Left lung (tissue), 10 donors: ENCODE data around the gene RGMB. TPM values are rescaled to one million over a fixed set of nuclear protein-coding genes. Genes with fewer than 3 reads are reported as not detected.
"Not testable (repeated sequence)": the region's sequence is repeated elsewhere in the genome, so short reads cannot be mapped to it uniquely, and the experiment has no call there.

Source experiments
- ATAC-seq: fragments of 200-7000 bp; cut with Tn5 transposase; one replicate; pipeline ENCODE4 v1.9.1; 2020; ENCODE audit warnings: moderate library complexity
- DNase-seq, 4 donors: peaks; one replicate each; pipeline ENCODE4 v3.0.0-alpha.2; 2013 to 2020
- H3K27ac ChIP-seq, 2 donors: fragments of 200-600 bp; sonication (generic) in 1 of 2; one replicate each; pipeline versions ENCODE4 v1.5.0 to v1.8.0; 2020 to 2021
- H3K27me3 ChIP-seq, 2 donors: fragments of 200-600 bp; sonication (generic) in 1 of 2; one replicate each; pipeline versions ENCODE4 v1.5.0 to v1.8.0; 2020 to 2021
- H3K36me3 ChIP-seq, 2 donors: fragments of 200-600 bp; sonication (generic) in 1 of 2; one replicate each; pipeline versions ENCODE4 v1.5.0 to v1.8.0; 2020 to 2021
- H3K4me1 ChIP-seq, 2 donors: fragments of 200-600 bp; one replicate each; pipeline ENCODE4 v1.8.0; 2021
- H3K4me3 ChIP-seq, 2 donors: fragments of 200-600 bp; sonication (generic) in 1 of 2; one replicate each; pipeline versions ENCODE4 v1.5.0 to v1.8.0; 2020 to 2021; ENCODE audit warnings: mild to moderate bottlenecking in 1 of 2
- H3K9me3 ChIP-seq, 2 donors: fragments of 200-600 bp; sonication (generic) in 1 of 2; one replicate each; pipeline versions ENCODE4 v1.5.0 to v1.8.0; 2020 to 2021
- intact Hi-C, 2 donors: fragments of 100-400 bp; cut with DNase I; formaldehyde crosslinking; loops; one replicate each; pipeline versions ENCODE4 v1.11.2 to v1.14.2; 2022
- polyA plus RNA-seq, 6 donors: library from polyadenylated mRNA; unstranded; fragments of 120-200 nt; gene quantifications; one replicate each; pipeline ENCODE4 v1.2.1, GENCODE V29; 2013; ENCODE audit not compliant: insufficient read length in 6 of 6
- total RNA-seq, 2 donors: library from RNA; stranded (reverse); fragmentation: NEBNext Ultra II Directional; extraction: Animal tissue kit (Norgen Biotek cat#: 25700); gene quantifications; one replicate each; pipeline ENCODE4 v1.2.1, GENCODE V29; 2021
- TF ChIP-seq, protein P1 (sequence below), 2 donors: fragments of 200-600 bp; sonication (generic) in 1 of 2; IDR thresholded peaks; one replicate each; pipeline versions ENCODE4 v1.5.0 to v1.8.0; 2021; ENCODE audit warnings: antibody characterized with exemption in 2 of 2
- donor health status: DM: no; HTN: yes; CAD: no.
- donor health status: DM: no; HTN: no; CAD: no.

The RGMB gene
- total and polyA plus RNA-seq, 8 donors, result 12.2 to 21.3 (median 15.7) TPM

DNA sequence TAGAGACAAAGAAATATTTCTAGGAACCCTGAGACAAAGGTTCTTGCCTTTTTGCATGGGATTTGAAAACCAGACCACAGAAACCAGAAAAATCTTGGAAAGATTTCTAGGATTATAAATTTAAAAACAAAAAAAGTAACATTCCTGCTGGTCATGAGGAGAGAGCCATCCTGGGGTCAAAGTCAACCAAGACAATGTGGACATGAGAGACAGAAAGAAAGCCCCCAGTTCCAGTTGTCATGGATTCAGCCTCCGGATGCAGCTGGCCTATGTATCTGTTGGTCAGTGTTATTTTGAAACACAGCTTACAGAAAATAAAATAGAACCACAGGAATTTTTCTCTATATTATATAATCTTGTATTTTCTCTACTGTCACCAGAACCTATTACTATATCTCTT, 24.4 kb upstream of the RGMB start:
- DNase-seq (no peak), ATAC-seq (no peak)
- H3K36me3 ChIP-seq, result no peaks in the 10 kb centered on the region

GRCh38 chr5:98750693-98751092, 22.8 kb upstream of the RGMB start:
- intact Hi-C loops, result no loop called here
- Histone ChIP-seq H3K27me3 (no peaks in the 10 kb centered on the region), H3K36me3 (no peaks in the 10 kb centered on the region), H3K9me3 (peaks cover 0 to 2% of the 10 kb centered on the region in 2 donors), H3K27ac (no peak overlapping the region), H3K4me3 (no peak overlapping the region), H3K4me1 (no peaks in the 10 kb centered on the region)
- TF ChIP-seq, protein P1, sequence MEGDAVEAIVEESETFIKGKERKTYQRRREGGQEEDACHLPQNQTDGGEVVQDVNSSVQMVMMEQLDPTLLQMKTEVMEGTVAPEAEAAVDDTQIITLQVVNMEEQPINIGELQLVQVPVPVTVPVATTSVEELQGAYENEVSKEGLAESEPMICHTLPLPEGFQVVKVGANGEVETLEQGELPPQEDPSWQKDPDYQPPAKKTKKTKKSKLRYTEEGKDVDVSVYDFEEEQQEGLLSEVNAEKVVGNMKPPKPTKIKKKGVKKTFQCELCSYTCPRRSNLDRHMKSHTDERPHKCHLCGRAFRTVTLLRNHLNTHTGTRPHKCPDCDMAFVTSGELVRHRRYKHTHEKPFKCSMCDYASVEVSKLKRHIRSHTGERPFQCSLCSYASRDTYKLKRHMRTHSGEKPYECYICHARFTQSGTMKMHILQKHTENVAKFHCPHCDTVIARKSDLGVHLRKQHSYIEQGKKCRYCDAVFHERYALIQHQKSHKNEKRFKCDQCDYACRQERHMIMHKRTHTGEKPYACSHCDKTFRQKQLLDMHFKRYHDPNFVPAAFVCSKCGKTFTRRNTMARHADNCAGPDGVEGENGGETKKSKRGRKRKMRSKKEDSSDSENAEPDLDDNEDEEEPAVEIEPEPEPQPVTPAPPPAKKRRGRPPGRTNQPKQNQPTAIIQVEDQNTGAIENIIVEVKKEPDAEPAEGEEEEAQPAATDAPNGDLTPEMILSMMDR (IDR thresholded peaks at IDR 0.05), result no peak
- DNase-seq (peak in 1 of 4 donors; percentile 2), ATAC-seq (no peak)

More for the DNA sequence above, 24.4 kb upstream of the RGMB start:
- Histone ChIP-seq H3K27me3 (no peaks in the 10 kb centered on the region), H3K4me1 (no peaks in the 10 kb centered on the region), H3K9me3 (peaks cover 0 to 2% of the 10 kb centered on the region in 2 donors), H3K4me3 (no peak overlapping the region), H3K27ac (no peak overlapping the region)
- TF ChIP-seq, protein P1 (IDR thresholded peaks at IDR 0.05), result no peak
- intact Hi-C loops, result no loop called here

GRCh38 chr5:98752331-98752730, 21.1 kb upstream of the RGMB start:
- H3K27ac ChIP-seq, H3K4me1 ChIP-seq, H3K36me3 ChIP-seq, DNase-seq, ATAC-seq, H3K4me3 ChIP-seq, intact Hi-C loops, H3K9me3 ChIP-seq, H3K27me3 ChIP-seq: not testable (repeated sequence)

- ATAC-seq, H3K27ac ChIP-seq, DNase-seq, H3K4me1 ChIP-seq, H3K4me3 ChIP-seq, H3K36me3 ChIP-seq, intact Hi-C loops, H3K9me3 ChIP-seq, H3K27me3 ChIP-seq: not testable (repeated sequence)
Measured at GRCh38 chr5:98752801-98753200, 20.7 kb upstream of the RGMB start.

GRCh38 chr5:98753507-98753906, 20.0 kb upstream of the RGMB start:
- TF ChIP-seq, protein P1 (IDR thresholded peaks at IDR 0.05), result no peak
- no peak for DNase-seq
- no peaks in the 10 kb centered on the region for H3K9me3 ChIP-seq
- ATAC-seq, result no peak
- intact Hi-C loops, result no loop called here
- H3K4me3 ChIP-seq, result no peak overlapping the region
- H3K27me3 ChIP-seq, result no peaks in the 10 kb centered on the region
- no peak overlapping the region for H3K27ac ChIP-seq
- H3K36me3 ChIP-seq, result no peaks in the 10 kb centered on the region
- H3K4me1 ChIP-seq, result no peaks in the 10 kb centered on the region

DNA sequence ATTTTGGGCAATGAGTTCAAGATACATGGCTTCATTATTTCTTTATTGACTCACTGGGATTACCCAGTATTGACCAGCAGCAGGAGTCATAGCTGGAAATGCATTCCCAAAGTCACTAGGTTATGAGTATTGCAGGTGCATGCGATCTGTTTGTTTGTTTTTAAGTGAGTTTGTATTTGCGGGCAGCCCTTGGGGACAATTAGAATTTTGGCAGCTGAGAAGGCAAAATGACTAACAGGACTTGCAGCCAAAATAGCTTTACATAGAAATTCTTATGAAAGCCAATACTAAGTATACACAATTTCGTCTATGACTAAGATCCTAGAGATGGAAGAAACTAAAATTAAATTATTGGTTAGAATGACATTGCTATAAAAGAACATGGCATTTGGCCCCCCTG, 18.1 kb upstream of the RGMB start:
- intact Hi-C loops, result no loop called here
- H3K4me1 ChIP-seq, result no peaks in the 10 kb centered on the region
- H3K9me3 ChIP-seq, result no peaks in the 10 kb centered on the region
- no peaks in the 10 kb centered on the region for H3K36me3 ChIP-seq
- no peak overlapping the region for H3K27ac ChIP-seq
- TF ChIP-seq, protein P1 (IDR thresholded peaks at IDR 0.05), result no peak
- H3K27me3 ChIP-seq, result no peaks in the 10 kb centered on the region
- DNase-seq (no peak), ATAC-seq (no peak)
- no peak overlapping the region for H3K4me3 ChIP-seq
